Activated CD8-positive, alpha-beta memory T cell treated with anti-CD3 and anti-CD28 coated beads, Interleukin-2, amount 50 U/mL, for 24 hours (primary cell): ENCODE results near the gene PSMB2.
"Not testable (repeated sequence)": the region's sequence is repeated elsewhere in the genome, so short reads cannot be mapped to it uniquely, and the experiment has no call there.

Experiments used
- DNase-seq: peaks from one replicate; pipeline ENCODE4 v3.0.0-alpha.2; 2020; ENCODE audit errors: extremely low read depth

The PSMB2 gene

DNA sequence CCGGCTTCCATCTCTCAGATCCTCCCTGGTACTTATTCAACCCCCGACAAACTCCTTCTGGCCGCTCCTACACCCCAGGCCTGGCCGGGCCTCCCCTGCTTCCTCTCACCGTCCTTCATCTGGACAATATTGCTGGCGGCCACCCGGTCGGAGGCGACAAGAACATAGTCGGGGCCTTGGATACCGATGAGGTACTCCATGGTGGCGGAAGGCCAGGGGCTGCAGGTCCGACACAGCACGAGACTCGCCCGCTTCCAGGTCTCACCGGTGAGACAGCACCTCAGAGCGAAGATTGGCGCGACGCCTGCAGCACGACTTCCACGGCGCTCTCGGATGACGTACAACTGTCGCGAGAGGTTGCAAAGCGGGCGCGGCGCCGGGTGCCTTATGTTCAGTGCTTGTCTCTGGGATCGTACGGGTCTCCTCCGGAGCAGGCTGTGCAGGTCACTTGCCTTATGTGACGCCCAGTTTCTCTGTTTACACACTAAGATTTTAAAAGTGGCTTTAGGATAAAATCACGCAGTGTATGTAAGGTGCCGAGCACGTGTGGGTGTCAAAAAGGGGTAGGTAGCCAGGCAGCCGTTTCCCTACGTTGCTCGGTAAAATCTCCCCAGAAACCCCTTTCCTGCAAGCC, at the start of gene PSMB2:
Gene PSMB2, minus strand, starts transcription at position 294 of the 634 bp plus-strand sequence. Its CDS starts 94 bp downstream, at position 200.
- peak; percentile 95 for DNase-seq

DNA sequence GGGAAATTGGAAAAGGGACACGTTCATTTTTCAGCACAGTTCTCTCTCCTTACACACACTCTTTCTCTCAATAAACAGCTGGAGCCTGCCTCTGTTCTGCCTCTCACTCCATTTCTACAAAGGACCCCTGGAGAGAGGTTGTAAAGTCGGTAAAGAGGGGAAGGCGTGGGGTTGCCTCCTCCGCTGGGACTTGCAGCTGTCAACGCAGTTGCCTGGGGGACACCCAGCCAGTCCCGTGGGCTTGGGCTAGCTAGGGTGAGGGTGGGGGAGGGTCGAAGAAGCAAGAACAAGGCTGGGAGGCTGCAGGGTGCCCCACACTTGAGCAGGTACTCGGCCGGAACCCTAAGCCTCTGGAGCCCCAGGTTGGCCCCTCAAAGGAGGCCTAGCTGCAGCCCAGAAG, 49.8 kb upstream of the PSMB2 start:
- DNase-seq, result no peak

DNA sequence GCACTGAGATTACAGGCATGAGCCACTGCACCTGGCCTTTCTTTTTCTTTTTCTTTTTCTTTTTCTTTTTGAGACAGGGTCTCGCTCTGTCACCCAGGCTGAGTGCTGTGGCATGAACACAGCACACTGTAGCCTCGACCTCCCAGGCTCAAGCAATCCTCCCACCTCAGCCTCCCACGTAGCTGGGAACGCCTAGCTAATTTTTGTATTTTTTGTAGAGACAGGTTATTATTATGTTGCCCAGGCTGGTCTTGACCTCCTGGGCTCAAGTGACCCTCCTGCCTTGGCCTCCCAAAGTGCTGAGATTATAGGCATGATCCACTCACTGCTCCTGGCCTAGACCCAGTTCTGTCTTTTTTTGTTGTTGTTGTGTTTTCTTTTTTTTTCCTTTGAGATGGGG, 48.8 kb upstream of the PSMB2 start:
- DNase-seq, result not testable (repeated sequence)

DNA sequence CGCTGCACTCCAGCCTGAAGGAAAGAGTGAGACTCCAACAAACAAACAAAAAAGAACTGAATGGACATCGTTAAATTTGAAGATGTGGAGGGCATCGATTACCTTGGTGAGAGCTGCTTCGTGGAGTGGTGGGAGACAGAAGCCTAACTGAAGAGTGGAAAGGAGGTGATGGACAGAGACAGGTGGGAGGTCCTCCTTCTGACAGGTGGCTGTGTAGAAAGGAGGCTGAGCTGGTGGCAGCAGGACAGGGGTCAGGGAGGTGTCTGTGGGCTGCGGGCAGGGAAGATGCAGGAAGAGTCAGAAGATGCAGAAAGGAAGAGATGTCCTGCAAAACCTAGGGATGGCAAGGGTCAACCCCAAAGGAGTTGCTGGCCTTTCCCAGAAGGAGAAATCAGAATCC, 46.8 kb upstream of the PSMB2 start:
- no peak for DNase-seq

DNA sequence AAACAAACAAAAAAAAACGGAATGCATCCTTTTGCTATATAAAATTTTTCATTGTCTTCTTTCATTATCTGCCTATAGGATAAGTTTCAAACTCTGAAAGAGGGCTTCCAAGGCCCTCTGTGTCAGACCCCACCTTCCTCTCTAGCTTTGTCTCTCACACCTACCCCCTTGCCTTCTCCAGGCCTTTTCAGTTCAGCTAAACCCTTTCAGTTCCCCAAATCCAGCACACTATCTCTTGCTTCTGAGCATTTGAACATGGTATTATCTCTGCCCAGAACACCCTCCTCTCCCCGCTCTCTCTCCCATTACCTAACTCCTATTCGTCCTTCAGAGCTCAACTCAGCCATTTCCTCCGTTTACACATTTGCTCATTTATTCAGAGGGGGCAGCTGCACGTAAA, 41.7 kb upstream of the PSMB2 start:
- DNase-seq, result no peak

DNA sequence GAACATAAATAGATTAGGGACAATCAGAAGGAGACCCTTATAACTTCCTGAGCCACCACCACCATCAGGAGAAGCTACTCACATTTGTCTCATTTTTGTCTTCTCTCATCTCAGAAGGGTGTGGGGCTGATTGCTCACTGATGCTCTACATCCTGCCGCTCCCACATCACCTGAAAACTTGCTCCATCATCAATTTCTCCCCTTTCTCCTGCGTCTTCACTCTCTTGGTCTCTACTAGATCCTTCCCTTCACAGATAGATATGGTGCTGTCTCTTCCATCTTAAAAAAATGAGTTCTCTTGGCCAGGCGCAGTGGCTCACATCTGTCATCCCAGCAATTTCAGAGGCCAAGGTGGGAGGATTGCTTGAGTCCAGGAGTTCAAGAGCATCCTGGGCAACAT, 38.9 kb upstream of the PSMB2 start:
- no peak for DNase-seq

DNA sequence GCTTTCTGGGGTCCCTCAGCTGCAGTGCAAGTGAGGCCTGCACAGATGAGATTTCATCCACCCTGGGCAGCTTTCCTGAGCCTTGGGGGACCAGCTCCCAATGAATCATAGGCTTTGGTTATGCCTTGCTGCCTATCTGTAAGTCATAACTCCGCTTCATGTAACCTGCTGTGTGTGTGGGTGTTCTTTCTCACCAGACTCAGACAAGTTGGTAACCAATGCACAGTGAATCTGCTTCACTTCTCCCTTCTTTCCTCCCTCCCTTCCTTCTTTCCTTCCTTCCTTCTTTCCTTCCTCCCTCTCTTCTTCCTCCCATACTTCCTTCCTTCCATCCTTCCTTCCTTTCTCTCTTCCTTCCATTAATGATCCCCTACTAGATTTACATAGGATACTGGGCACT, 34.4 kb upstream of the PSMB2 start:
- no peak for DNase-seq

DNA sequence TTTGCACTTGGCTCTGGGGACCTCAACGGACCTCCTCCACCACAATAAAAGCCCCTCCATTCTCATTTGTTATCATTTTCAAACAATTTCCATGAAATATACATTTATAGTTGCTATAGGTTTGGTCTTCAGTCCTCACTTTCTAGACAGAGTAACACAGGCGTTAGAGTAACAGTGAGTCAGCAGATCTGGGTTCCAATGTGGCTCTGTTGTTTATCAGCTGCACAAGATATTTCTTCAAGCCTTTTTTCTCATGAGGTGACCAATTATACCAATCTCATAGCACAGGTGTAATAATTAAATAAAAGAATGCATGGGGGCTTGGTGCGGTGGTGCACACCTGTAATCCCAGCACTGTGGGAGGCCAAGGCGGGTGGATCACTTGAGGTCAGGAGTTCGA, 32.8 kb upstream of the PSMB2 start:
- no peak for DNase-seq

DNA sequence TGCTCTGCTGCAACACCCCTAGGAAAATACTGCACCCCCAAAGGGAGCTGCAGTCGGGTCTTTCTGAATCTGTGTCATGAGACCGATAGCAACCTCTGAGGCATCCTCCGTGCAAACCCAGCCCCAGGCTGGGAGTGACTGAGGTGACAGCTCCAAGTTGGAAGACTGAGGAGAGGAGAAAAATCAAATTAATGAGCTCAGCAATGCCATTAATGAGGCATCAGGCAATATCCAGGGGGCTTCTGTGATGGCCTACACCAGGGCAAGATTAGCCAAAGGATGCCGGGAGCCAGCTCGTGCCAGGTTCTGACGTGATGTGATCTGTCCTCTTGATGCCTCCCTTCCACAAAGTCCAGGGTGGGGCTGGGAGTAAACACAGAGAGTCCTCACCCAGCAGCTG, 30.8 kb upstream of the PSMB2 start:
- no peak for DNase-seq

DNA sequence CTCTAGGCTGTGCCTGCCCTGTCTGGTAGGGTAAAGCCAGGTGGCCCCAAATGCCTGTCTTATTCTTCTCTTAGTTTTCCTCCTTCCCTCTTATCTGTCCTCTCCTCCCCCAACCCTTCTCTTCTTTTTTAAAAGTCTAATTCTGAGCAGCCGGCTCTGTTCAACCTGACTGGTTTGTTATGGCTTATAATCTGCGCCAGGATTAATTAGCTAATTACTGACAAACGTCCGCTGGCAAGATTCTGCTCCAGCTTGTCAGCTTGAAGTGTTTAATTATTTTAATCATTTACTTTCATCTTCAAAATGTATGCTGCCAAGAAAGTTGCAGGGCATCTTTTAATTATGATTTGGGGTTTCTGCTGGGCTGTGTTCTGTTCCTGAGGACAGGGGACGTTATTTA, 27.2 kb upstream of the PSMB2 start:
- no peak for DNase-seq

DNA sequence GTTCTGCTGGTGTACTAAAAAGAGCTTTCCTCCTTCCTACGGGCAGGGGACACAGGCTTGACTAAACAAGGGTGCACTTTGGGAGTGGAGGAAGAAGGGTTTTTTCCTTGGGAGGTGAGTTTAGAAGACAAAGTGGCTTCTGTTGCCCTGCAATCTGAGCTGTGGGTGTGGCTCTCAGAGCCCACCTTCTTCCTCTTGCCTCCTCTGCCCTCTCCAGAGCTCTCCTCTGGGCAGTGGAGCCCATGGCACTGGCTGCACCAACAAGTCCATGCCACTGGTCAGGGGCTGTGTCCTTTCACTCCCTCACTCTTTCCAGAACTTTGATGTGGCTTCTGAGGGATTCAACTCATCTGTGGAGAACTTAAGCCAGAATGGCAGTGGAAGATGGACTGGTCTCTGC, 25.6 kb upstream of the PSMB2 start:
- no peak for DNase-seq

DNA sequence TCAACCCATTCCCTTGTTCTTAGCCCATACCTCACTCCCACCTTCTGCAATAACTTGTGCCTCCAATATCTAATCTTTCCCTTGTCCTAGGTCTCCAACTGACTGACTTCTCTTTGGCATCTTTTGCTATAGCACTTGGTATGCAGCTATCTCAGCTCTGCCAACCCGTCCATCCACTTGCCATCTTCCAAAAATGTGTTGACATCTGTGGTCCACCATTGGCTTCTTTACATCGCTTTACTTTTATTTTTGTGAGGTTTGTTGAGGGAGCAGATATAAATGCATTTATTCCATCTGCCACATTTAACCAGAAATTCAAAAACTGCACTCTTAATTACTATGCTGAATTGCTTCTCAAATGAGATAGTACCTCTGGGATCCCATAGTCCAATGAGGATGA, 24.9 kb upstream of the PSMB2 start:
- DNase-seq, result no peak

DNA sequence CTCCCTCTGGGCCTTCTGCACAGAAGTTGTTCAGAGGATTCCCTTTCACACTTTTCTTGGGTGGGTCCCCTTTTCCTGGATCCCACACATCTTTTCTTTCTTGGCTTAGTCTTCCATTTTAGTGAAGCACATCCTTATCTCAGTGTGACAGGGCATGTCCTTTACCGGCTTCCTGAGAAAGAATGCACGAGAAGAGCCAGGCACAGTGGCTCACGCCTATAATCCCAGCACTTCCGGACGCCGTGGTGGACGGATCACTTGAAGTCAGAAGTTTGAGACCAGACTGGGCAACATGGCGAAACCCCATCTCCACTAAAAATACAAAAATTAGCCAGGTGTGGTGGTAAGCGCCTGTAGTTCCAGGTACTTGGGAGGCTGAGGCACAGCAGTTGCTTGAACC, 22.1 kb upstream of the PSMB2 start:
- DNase-seq, result no peak

DNA sequence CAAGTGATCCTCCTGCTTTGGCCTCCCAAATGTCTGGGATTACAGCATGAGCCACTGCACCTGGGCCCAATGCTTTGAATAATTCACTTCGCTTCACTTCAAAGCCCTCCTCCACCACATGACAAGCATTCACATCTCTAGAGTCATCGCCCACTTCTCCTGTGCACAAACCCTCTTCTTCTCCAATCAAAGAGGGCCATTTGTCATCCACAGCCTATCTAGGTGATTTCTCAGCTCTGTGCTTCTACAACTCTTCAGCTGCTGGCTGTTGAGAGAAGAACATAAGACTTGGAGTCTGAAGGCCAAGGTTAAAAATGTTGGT, 20.1 kb upstream of the PSMB2 start:
- no peak for DNase-seq

DNA sequence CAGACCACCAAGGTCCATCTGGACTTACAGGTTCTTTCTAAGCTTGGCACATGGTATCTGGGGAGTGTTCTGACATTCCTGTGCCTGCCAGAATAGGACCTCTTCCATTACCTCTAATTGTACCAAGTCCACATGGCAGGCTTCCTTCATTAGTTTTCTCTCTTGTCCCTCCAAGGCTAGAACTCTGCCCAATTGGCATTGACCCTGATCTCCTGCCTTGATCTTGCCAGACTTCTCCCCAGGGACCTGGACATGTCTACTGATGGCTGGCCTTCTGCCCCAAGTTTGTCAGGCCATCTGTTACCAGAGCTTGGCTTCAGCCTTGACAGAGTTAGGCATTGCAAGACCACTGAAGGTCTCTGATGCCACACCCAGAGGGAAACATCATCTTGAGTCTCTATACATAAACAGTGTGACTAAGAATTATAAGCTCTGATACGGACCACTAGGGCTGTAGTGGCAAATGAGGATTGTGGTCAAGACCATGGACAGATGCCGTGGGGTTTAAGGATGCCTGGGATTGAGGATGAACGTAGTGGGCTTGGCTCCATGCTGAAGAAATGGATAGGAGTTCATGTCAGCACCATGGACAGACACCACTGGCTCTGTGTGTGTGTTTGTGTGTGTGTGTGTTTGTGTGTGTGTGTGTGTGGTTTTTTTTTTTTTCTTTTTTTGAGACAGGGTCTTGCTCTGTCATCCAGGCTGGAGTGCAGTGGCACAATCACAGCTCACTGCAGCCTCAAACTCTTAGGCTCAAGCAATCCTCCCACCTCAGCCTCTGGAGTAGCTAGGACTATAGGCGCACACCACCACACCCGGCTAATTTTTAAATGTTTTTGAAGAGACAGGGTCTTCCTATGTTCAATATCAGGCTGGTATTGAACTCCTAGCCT, 19.5 kb upstream of the PSMB2 start:
- DNase-seq, result no peak

DNA sequence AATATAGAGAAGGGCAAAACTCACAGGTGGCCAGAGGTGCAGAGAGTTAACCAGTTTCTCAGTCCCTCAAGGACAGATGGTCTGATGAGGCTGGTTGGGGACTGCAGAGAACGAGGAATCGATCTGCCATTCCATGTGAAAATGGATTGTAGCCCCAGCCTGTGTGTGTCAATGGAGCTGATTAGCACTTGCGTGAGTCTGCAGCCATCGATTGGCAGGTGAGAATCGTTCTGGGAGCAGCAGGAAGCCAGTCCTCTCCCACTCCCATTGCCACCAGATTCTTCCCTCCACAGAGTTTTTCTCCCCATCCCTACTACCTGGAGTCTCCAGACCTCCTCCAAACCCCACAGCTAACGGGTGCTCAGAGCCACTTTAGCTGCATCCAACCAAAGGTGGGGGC, 18.3 kb upstream of the PSMB2 start:
- no peak for DNase-seq

DNA sequence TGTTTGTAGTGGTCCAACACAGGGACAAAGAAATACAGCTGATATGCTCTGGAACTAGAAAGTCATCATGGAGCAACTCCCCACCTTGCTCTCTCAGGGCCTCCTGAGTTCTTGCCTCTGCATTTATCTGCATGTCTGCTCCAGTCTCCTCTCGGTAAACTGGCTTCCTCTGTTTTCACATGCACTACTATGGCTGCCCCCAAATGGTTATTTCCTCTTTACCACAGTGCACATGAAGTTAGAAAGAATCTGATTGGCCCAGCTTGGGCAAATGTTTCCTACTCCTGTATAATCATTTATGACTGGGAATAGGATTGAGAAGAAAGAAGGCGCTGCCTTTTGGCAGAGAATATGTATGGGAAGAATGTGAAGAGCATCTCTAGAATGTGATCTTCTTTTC, 16.5 kb upstream of the PSMB2 start:
- DNase-seq, result no peak

DNA sequence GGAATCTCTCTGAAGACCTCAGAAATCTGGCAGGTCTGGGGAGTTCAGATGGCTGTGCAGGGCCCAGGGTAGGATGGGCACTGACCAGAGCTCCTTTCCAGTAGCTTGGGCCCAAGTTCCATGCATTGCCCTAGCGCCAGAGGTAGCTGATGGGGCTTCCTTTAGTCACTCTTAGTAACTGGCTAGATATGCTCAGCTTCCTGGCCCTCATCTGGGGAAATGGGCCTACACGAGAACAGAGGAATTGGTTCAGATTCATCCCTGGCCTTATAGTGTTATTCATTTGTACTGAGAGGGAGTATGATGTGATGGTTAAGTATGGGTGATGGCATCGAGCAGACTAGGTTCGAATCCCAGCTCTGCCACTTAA, 15.5 kb upstream of the PSMB2 start:
- DNase-seq, result no peak

DNA sequence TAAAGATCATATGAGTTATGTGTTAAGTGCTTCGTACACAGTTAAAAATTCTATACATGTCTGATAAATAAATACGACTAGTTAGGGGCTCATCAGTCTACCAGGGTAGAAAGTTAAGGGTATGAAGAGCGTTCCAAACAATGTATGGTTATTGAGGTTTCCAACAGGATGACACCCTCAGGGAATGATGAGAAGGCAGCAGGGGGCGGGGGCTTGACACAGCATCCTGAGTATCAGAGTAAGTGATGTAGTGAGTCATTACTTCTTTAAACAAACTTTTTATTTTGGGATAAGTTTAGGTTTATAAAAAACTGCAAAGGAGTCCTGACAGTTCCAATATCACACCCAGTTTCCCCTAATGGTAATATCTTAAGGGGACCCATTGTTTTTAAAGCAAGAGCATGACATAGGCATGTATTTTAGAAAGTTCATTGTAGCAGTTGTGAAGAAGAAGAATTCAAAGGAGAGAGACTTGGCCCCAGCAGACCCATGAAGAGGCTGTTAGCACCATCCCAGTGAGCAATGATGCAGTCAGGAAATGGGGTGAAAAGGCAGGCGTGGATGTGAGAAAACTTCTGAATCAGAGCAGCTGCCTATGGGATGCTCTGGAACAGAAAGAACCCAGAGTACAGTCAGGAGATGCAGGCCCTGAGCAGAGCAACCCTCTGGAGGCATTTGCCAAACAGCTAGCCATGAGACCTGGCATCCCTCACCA, 15.0 kb upstream of the PSMB2 start:
- DNase-seq, result no peak

DNA sequence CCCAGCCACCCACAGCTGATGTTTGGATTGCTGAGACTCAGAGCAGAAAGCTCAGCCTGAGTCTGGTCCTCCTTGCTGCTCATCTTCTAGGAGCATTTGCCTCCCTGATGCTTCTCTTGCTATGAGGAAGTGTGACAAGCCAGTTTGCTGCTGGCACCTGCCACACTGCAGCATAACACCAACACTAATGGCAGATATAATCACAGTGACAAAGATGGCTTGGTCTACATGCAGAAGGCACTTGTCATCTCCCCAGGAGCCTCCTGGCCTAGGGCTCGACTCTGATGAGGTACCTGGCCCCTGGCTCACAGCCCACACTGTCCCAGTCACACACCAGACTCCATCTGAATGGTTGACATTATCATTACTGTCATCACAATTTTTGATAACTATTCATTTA, 13.9 kb upstream of the PSMB2 start:
- DNase-seq, result no peak

DNA sequence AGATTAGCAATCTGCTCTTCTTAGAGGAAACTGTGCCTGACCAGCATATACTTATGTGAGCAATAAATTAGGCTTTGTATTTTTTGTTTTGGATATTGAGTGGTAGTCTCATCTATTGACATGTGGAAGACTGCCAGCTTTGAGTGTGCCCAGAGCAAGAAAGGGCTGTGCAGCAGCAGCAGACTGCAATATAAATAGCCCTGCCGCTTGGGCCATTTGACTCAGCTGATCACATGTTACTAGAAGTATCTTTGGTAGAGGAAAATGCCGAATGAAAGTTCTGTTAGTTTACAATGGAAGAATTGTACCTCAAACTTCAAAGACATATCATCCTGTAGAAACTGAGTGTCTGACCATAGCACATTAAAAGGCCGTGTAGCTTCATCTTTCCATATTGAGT, 9.1 kb upstream of the PSMB2 start:
- no peak for DNase-seq

DNA sequence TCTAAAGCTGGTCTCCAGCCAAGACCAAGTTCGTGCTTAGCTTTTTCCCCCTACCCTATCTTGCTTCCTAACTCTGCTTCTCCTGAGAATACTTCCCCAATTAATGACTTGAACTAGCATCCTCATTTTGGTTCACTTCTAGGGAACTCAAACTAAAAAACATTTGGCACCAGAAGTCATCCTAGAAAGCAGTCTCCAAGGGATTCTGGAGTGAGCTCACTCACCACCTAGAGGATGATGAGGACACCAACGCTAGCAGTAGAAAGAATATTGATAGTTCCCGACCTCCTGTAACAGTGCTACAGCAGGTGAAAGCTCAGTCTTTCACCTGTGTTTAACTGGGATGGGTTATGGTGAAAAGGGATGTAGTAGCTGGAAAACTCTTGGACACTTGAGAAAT, 4.7 kb upstream of the PSMB2 start:
- DNase-seq, result no peak

DNA sequence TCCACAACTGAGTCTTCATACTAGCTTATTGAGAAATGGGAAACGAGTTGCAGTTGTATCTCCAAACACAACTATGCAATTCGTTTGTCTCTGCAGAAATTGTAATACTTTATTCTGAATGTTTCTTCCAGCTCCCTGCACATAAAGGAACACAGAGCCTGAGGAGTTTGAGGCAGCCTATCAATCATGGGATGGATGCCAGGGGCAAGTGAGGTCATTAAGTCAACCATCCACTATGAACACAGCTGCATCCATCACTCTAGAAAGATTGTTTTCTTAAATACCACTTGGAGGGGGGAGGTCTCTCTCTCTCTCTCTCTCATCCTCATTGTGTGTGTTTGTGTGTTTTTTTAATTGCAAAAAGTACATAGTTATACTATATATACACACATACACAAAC, 2.9 kb upstream of the PSMB2 start:
- DNase-seq, result no peak
